ENCODE results near the gene KIRREL1. TPM values are rescaled to one million over a fixed set of nuclear protein-coding genes. Genes with fewer than 3 reads are reported as not detected.

The KIRREL1 gene
- total RNA-seq, 4 donors from 2014 or later, result 8.8 to 19.6 (median 14.5) TPM

DNA sequence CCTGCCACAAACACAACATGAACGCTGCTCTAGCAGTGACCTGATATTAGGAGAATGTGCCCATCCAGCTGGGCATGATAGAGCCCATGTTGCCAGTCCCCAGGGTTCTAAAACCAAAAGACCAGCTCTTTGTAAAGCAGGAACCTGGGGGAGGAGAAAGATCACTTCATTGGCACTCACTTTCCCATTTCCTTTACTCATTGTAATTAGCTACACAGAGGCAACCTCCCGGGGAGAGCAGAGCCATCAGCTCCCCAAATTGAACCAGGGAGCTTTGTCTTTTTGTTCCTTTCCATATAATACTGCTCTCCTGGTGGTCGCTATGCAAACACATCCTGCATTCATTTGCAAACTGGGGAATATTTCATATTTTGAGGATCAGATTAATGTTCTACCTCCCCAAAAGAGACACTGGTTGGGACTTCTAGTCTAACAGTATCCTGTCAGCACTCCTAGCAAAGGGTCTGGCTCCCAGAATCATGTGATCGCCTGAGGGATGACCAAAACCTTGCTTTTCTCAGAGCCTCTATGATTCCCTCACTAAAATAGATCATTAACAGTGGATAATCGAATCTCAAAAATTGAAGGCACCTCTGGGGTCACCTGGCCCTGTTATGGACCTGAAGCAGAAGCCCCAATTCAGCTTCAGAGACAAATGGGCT, 110.5 kb downstream of the KIRREL1 start:
- no peak overlapping the region for H3K4me3 ChIP-seq (ENCODE audit: low read depth, poor library complexity, severe bottlenecking)
- 37 to 45% methylated on average over 5 of the region's 5 CpGs for WGBS, 2 donors
- no peak for DNase-seq (ENCODE audit: low spot score in 2 of 2)
- TF ChIP-seq, protein P1, sequence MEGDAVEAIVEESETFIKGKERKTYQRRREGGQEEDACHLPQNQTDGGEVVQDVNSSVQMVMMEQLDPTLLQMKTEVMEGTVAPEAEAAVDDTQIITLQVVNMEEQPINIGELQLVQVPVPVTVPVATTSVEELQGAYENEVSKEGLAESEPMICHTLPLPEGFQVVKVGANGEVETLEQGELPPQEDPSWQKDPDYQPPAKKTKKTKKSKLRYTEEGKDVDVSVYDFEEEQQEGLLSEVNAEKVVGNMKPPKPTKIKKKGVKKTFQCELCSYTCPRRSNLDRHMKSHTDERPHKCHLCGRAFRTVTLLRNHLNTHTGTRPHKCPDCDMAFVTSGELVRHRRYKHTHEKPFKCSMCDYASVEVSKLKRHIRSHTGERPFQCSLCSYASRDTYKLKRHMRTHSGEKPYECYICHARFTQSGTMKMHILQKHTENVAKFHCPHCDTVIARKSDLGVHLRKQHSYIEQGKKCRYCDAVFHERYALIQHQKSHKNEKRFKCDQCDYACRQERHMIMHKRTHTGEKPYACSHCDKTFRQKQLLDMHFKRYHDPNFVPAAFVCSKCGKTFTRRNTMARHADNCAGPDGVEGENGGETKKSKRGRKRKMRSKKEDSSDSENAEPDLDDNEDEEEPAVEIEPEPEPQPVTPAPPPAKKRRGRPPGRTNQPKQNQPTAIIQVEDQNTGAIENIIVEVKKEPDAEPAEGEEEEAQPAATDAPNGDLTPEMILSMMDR (IDR thresholded peaks at IDR 0.05), result no peak
- TF ChIP-seq POLR2A (IDR thresholded peaks at IDR 0.05), result no peak
- intact Hi-C loops (cut with DNase I; ENCODE audit: low total_unique reads), result no loop called here

GRCh38 chr1:158104891-158105290, 111.4 kb downstream of the KIRREL1 start:
- TF ChIP-seq, protein P1 (IDR thresholded peaks at IDR 0.05), result no peak
- TF ChIP-seq POLR2A (IDR thresholded peaks at IDR 0.05), result no peak
- no peak for DNase-seq (ENCODE audit: low spot score in 2 of 2)
- 29 to 39% methylated on average over 2 of the region's 2 CpGs for WGBS, 2 donors
- H3K4me3 ChIP-seq (ENCODE audit: low read depth, poor library complexity, severe bottlenecking), result no peak overlapping the region
- intact Hi-C loops (cut with DNase I; ENCODE audit: low total_unique reads), result no loop called here

- intact Hi-C loops (cut with DNase I; ENCODE audit: low total_unique reads), result no loop called here
- H3K4me3 ChIP-seq (ENCODE audit: low read depth, poor library complexity, severe bottlenecking), result no peak overlapping the region
- 63 to 69% methylated on average over 9 of the region's 9 CpGs for WGBS, 2 donors
- DNase-seq (ENCODE audit: low spot score in 2 of 2), result no peak
- TF ChIP-seq POLR2A (IDR thresholded peaks at IDR 0.05), result no peak
Observed at GRCh38 chr1:158105352-158106095, 112.1 kb downstream of the KIRREL1 start.

DNA sequence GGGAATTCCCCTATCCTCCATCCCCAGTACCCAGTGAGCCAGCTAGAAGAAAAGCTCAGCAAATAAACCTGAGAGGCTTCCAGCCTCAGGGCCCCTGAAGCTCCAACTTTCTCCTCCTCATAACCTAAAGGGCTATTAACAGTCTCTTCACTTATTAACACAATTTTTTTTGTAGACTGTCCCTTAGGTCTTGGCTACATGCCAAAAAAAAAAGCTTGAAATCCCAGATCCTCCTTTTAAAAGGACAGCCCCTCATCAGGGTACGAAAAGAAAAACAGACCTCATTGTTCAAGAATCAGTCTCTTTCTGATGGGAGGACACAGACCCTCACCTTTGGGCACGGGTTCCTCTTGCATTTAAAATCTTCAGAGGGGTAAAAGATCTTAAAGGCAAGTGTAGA, 114.5 kb downstream of the KIRREL1 start:
- TF ChIP-seq, protein P1 (IDR thresholded peaks at IDR 0.05), result no peak
- TF ChIP-seq POLR2A (IDR thresholded peaks at IDR 0.05), result no peak
- intact Hi-C loops (cut with DNase I; ENCODE audit: low total_unique reads), result no loop called here
- no peak overlapping the region for H3K4me3 ChIP-seq (ENCODE audit: low read depth, poor library complexity, severe bottlenecking)
- no peak for DNase-seq (ENCODE audit: low spot score in 2 of 2)
- WGBS, 2 donors, result 49 to 65% methylated on average over 2 of the region's 2 CpGs

DNA sequence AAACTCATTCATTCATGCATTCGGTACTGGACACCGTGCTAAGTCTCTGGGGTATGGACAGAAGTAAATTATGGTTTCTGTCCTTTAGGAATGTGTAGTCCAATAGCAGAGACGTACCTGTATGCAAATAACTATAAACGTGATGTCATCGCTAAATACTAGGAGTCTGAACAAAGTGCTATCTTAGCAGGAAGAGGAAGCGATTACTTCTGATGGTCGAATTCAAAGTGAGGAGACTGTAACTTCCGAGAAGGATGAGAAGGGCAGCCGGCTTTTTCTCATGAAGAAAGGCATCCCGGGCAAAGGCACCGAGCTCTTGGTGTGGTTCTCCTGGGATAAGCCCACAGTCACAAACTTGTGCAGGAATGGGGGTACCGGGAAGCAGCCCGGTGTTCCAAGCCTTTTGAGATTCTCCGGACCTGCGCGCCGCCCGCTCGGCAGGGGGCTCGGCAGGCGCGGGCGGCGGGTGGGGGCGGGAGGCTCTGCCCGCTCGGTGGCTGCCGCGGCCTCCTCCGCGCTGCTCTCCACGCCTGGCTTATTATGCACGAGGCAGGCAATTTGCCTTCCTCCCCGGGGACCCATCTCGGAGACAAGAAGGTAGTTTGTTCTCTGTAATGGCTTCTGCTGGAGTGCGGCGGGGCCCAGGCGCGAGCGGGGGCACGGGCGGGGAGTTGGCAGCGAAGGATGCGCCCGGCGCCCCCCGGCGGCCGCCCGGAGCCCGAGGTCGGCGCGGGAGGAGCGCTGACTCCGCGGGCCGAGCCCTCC, 119.7 kb downstream of the KIRREL1 start:
- intact Hi-C loops (cut with DNase I; ENCODE audit: low total_unique reads), result no loop called here
- WGBS, 2 donors, result 5 to 10% methylated on average over 38 to 51 of the region's 58 CpGs
- TF ChIP-seq, protein P1 (IDR thresholded peaks at IDR 0.05), result no peak
- TF ChIP-seq POLR2A (IDR thresholded peaks at IDR 0.05), result no peak
- no peak for DNase-seq (ENCODE audit: low spot score in 2 of 2)
- no peak overlapping the region for H3K4me3 ChIP-seq (ENCODE audit: low read depth, poor library complexity, severe bottlenecking)

- no peak overlapping the region for H3K4me3 ChIP-seq (ENCODE audit: low read depth, poor library complexity, severe bottlenecking)
- DNase-seq (ENCODE audit: low spot score in 2 of 2), result no peak
- WGBS, 2 donors, result 32 to 36% methylated on average over 8 of the region's 8 CpGs
- no peak for TF ChIP-seq POLR2A (IDR thresholded peaks at IDR 0.05)
- TF ChIP-seq, protein P1 (IDR thresholded peaks at IDR 0.05), result no peak
- intact Hi-C loops (cut with DNase I; ENCODE audit: low total_unique reads), result no loop called here
Observed at GRCh38 chr1:158113759-158114127, 120.3 kb downstream of the KIRREL1 start.

Data from lower leg skin (tissue), 4 donors.